GM10248 (cell line): ENCODE data around the gene XRCC6.

Experiments
- CTCF ChIA-PET: fragments of 300-600 bp; sonication (Branson Sonifier 250); formaldehyde crosslinking; extraction: SDS; loops from one replicate; lab custom pipeline; 2021; ENCODE audit warnings: antibody characterized with exemption; lab: Yijun Ruan, JAX
- POLR2A ChIA-PET: fragments of 350-650 bp; sonication (Branson Sonifier 250); formaldehyde crosslinking; extraction: SDS; loops from one replicate; lab custom pipeline; 2020; ENCODE audit warnings: antibody characterized with exemption; lab: Yijun Ruan, JAX
- DNase-seq: peaks from one replicate; pipeline ENCODE4 v3.0.0; 2012; ENCODE audit errors: extremely low spot score
- TF ChIP-seq, protein P1 (sequence below): IDR thresholded peaks from 2 replicates; pipeline ENCODE4 v1.5.1; 2012; ENCODE audit warnings: mild to moderate bottlenecking, low read depth; ENCODE audit errors: extremely low read depth, missing control alignments, control extremely low read depth

The XRCC6 gene

DNA sequence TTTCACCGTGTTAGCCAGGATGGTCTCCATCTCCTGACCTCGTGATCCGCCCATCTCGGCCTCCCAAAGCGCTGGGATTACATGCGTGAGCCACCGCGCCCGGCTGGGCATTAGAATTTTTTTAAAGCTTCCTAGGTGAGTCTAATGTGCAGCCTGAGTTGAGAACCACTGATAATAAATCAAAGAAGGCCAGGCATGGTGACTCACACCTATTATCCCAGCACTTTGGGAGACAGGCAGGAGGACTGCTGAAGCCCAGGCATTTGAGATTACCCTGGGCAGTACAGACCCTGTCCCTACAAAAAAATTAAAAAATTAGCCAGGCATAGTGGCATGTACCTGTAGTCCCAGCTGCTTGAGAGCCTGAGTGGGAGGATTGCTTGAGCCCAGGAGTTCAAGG lies 91.9 kb downstream of the XRCC6 start:
- TF ChIP-seq, protein P1, sequence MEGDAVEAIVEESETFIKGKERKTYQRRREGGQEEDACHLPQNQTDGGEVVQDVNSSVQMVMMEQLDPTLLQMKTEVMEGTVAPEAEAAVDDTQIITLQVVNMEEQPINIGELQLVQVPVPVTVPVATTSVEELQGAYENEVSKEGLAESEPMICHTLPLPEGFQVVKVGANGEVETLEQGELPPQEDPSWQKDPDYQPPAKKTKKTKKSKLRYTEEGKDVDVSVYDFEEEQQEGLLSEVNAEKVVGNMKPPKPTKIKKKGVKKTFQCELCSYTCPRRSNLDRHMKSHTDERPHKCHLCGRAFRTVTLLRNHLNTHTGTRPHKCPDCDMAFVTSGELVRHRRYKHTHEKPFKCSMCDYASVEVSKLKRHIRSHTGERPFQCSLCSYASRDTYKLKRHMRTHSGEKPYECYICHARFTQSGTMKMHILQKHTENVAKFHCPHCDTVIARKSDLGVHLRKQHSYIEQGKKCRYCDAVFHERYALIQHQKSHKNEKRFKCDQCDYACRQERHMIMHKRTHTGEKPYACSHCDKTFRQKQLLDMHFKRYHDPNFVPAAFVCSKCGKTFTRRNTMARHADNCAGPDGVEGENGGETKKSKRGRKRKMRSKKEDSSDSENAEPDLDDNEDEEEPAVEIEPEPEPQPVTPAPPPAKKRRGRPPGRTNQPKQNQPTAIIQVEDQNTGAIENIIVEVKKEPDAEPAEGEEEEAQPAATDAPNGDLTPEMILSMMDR = no peak
- ChIA-PET CTCF (interaction anchor here (1.2 to 12.5 kb wide), 3 partner anchors 15 to 149 kb away, joined by 3 to 82 read pairs (median 14); partner anchors contain the start of gene MEI1), POLR2A (no interaction called here)
- no peak for DNase-seq
